Thymus (tissue), 11 donors: ENCODE measurements around the gene PPWD1. TPM values are rescaled to one million over a fixed set of nuclear protein-coding genes. Genes with fewer than 3 reads are reported as not detected.

ENCODE experiments used
- DNase-seq, 9 donors: peaks; one replicate each; pipeline ENCODE4 v3.0.0-alpha.2; 2013; ENCODE audit warnings: low spot score in 9 of 9, low read depth in 6 of 9, missing footprints in 1 of 9
- H3K27ac ChIP-seq, 2 donors: one replicate each; pipeline ENCODE4 v1.5.1; 2013; ENCODE audit warnings: control low read depth in 1 of 2, low read depth in 1 of 2, low read length in 1 of 2, mild to moderate bottlenecking in 1 of 2, moderate library complexity in 1 of 2
- H3K27me3 ChIP-seq, 2 donors: one replicate each; pipeline ENCODE4 v1.5.1; 2013; ENCODE audit warnings: low read length in 1 of 2; ENCODE audit not compliant: control insufficient read depth in 2 of 2, insufficient read depth in 1 of 2
- H3K36me3 ChIP-seq, 2 donors: one replicate each; pipeline ENCODE4 v1.5.1; 2013; ENCODE audit warnings: low read length in 1 of 2, mild to moderate bottlenecking in 1 of 2, moderate library complexity in 1 of 2; ENCODE audit not compliant: control insufficient read depth in 2 of 2, insufficient read depth in 2 of 2
- H3K4me1 ChIP-seq, 2 donors: one replicate each; pipeline ENCODE4 v1.5.1; 2013; ENCODE audit warnings: low read length in 2 of 2; ENCODE audit not compliant: control insufficient read depth in 2 of 2, insufficient read depth in 2 of 2
- H3K4me3 ChIP-seq, 2 donors: one replicate each; pipeline ENCODE4 v1.5.1; 2013; ENCODE audit warnings: low read length in 2 of 2, control low read depth in 1 of 2, mild to moderate bottlenecking in 1 of 2
- H3K9me3 ChIP-seq, 2 donors: one replicate each; pipeline ENCODE4 v1.5.1; 2013; ENCODE audit warnings: low read length in 1 of 2, mild to moderate bottlenecking in 1 of 2; ENCODE audit not compliant: control insufficient read depth in 2 of 2, insufficient read depth in 1 of 2
- WGBS: extraction: QIAGEN DNeasy Blood & Tissue Kit; methylation state at CpG from one replicate; pipeline ENCODE4 v1.1.7; 2013; 5-methylcytosine and 5-hydroxymethylcytosine counted together
- polyA plus RNA-seq: library from polyadenylated mRNA; stranded (reverse); fragments of 200-250 nt; gene quantifications from one replicate; pipeline ENCODE4 v1.2.3, GENCODE V29; 2013
- total RNA-seq: library from RNA; stranded (reverse); fragments of 120-200 nt; gene quantifications from one replicate; pipeline ENCODE4 v1.2.4, GENCODE V29; 2013
- donor health status: healthy.

Gene PPWD1
- total and polyA plus RNA-seq, 2 donors, result 53.7 to 84.0 TPM

DNA sequence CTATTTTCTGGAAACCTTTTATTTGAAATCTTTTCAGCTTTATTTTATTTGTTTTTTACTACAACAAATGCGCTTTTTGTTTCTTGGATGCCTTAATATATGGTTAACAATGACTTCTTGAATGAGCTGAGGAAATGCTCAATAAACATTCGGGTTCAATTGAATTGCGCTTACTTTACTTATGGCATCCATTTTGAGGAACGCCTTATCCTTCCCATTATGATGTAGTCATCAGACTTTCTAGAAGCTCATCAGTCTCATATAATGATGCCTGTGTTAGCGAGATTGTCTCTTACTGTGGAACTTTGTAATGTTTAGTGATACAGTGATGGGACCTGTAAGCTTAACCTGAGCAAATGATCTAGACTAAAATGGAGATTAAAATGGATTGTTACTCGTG lies 62.6 kb downstream of the PPWD1 start:
- H3K27me3 ChIP-seq, result no peaks in the 10 kb centered on the region
- peaks cover 0 to 10% of the 10 kb centered on the region in 2 donors for H3K36me3 ChIP-seq
- H3K27ac ChIP-seq, result peak overlapping the region in 1 of 2 donors; percentile 92
- 70% methylated on average over 6 of the region's 6 CpGs for WGBS
- DNase-seq, result no peak
- peak overlapping the region; percentile 77 to 84 for H3K4me3 ChIP-seq
- H3K9me3 ChIP-seq, result no peaks in the 10 kb centered on the region
- peaks cover 2 to 4% of the 10 kb centered on the region in 2 donors for H3K4me1 ChIP-seq

GRCh38 chr5:65630981-65631380 lies 67.9 kb downstream of the PPWD1 start:
- no peak for DNase-seq
- Histone ChIP-seq H3K4me3 (no peak overlapping the region), H3K27me3 (no peaks in the 10 kb centered on the region), H3K9me3 (no peaks in the 10 kb centered on the region), H3K36me3 (peaks cover 0 to 10% of the 10 kb centered on the region in 2 donors), H3K4me1 (peaks cover 1 to 2% of the 10 kb centered on the region in 2 donors), H3K27ac (no peak overlapping the region)

Other genes starting within 250 kb of the PPWD1 start
- 11.5 TPM for gene ADAMTS6, start 81.4 kb upstream of the PPWD1 start, total RNA-seq
- gene ADAMTS6, start 81.4 kb upstream of the PPWD1 start, polyA plus RNA-seq, result 1.2 TPM
- 44.9 TPM for gene CENPK, start 128 bp upstream of the PPWD1 start, total RNA-seq
- 23.1 TPM for gene CENPK, start 128 bp upstream of the PPWD1 start, polyA plus RNA-seq
- gene TRIM23, start 61.0 kb downstream of the PPWD1 start, total RNA-seq, result 17.3 TPM
- gene TRIM23, start 61.0 kb downstream of the PPWD1 start, polyA plus RNA-seq, result 9.2 TPM
- 5.1 TPM for gene SHLD3, start 61.7 kb downstream of the PPWD1 start, total RNA-seq
- 5.6 TPM for gene SHLD3, start 61.7 kb downstream of the PPWD1 start, polyA plus RNA-seq
- gene TRAPPC13, start 61.7 kb downstream of the PPWD1 start, total RNA-seq, result 33.9 TPM
- 30.0 TPM for gene TRAPPC13, start 61.7 kb downstream of the PPWD1 start, polyA plus RNA-seq
- gene SGTB, start 158.8 kb downstream of the PPWD1 start, total RNA-seq, result 3.3 TPM
- gene SGTB, start 158.8 kb downstream of the PPWD1 start, polyA plus RNA-seq, result 6.7 TPM
- 7.5 TPM for gene NLN, start 158.9 kb downstream of the PPWD1 start, total RNA-seq
- 2.5 TPM for gene NLN, start 158.9 kb downstream of the PPWD1 start, polyA plus RNA-seq